WTC11 (cell line): ENCODE measurements around the gene RBM19. TPM values are rescaled to one million over a fixed set of nuclear protein-coding genes. Genes with fewer than 3 reads are reported as not detected.

ENCODE experiments used
- ATAC-seq: fragments of 200-7000 bp; cut with Tn5 transposase; 2 replicates; pipeline ENCODE4 v1.10.0; 2021; ENCODE audit warnings: mild to moderate bottlenecking, moderate library complexity
- CTCF ChIA-PET: fragments of 300-600 bp; sonication (Branson Sonifier 250); formaldehyde crosslinking; loops from one replicate; lab custom pipeline; 2021; ENCODE audit warnings: antibody characterized with exemption; lab: Charles Lee
- POLR2A ChIA-PET: fragments of 350-600 bp; sonication (Branson Sonifier 250); formaldehyde crosslinking; loops from one replicate; lab custom pipeline; 2021; ENCODE audit warnings: antibody characterized with exemption; lab: Charles Lee
- DNase-seq: peaks from one replicate; pipeline ENCODE4 v3.0.0; 2021; ENCODE audit warnings: low spot score
- H3K27ac Mint-ChIP-seq: 2 replicates; pipeline ENCODE4 v1.8.0; 2021; ENCODE audit warnings: mixed read lengths
- H3K27me3 Mint-ChIP-seq: 2 replicates; pipeline ENCODE4 v1.8.0; 2021; ENCODE audit warnings: low read depth, mild to moderate bottlenecking, moderate library complexity, mixed read lengths
- H3K36me3 Mint-ChIP-seq: 2 replicates; pipeline ENCODE4 v1.8.0; 2021; ENCODE audit warnings: mixed read lengths
- H3K4me1 Mint-ChIP-seq: 2 replicates; pipeline ENCODE4 v1.8.0; 2022; ENCODE audit warnings: mixed read lengths
- H3K4me3 Mint-ChIP-seq: 2 replicates; pipeline ENCODE4 v1.8.0; 2021; ENCODE audit warnings: mild to moderate bottlenecking, moderate library complexity, mixed read lengths
- H3K9me3 Mint-ChIP-seq: 2 replicates; pipeline ENCODE4 v1.8.0; 2021; ENCODE audit warnings: mixed read lengths
- AFF4 ChIP-seq: sonication (generic); formaldehyde crosslinking; IDR thresholded peaks from 2 replicates; pipeline ENCODE4 v1.8.1; 2023; ENCODE audit warnings: mild to moderate bottlenecking, missing genetic modification reagents, borderline replicate concordance
- CREM ChIP-seq: sonication (generic); formaldehyde crosslinking; IDR thresholded peaks from 2 replicates; pipeline ENCODE4 v1.8.1; 2022; ENCODE audit warnings: mild to moderate bottlenecking, missing genetic modification reagents, moderate library complexity
- E2F4 ChIP-seq: sonication (generic); formaldehyde crosslinking; IDR thresholded peaks from 2 replicates; pipeline ENCODE4 v1.8.1; 2022; ENCODE audit warnings: low read depth, mild to moderate bottlenecking, moderate library complexity, missing genetic modification reagents, borderline replicate concordance
- NFATC4 ChIP-seq: fragments of 250-450 bp; sonication (Bioruptor Pico); IDR thresholded peaks from 2 replicates; pipeline ENCODE4 v1.9.0; 2021; ENCODE audit warnings: mild to moderate bottlenecking
- SMAD3 ChIP-seq: sonication (generic); formaldehyde crosslinking; IDR thresholded peaks from 2 replicates; pipeline ENCODE4 v1.8.0; 2022; ENCODE audit warnings: missing genetic modification reagents, mild to moderate bottlenecking, borderline replicate concordance
- SOX15 ChIP-seq: fragments of 250-450 bp; sonication (Bioruptor Pico); IDR thresholded peaks from 2 replicates; pipeline ENCODE4 v1.9.0; 2021; ENCODE audit warnings: mild to moderate bottlenecking
- TEAD1 ChIP-seq: sonication (generic); formaldehyde crosslinking; IDR thresholded peaks from 2 replicates; pipeline ENCODE4 v1.8.0; 2022; ENCODE audit warnings: mild to moderate bottlenecking, missing genetic modification reagents
- TEAD4 ChIP-seq: sonication (generic); formaldehyde crosslinking; IDR thresholded peaks from 2 replicates; pipeline ENCODE4 v1.8.0; 2022; ENCODE audit warnings: mild to moderate bottlenecking, missing genetic modification reagents
- ZBTB21 ChIP-seq: sonication (generic); formaldehyde crosslinking; IDR thresholded peaks from 2 replicates; pipeline ENCODE4 v1.8.1; 2023; ENCODE audit warnings: mild to moderate bottlenecking, missing genetic modification reagents, borderline replicate concordance
- ZNF671 ChIP-seq: fragments of 250-450 bp; sonication (Bioruptor Pico); IDR thresholded peaks from 2 replicates; pipeline ENCODE4 v1.8.0; 2021; ENCODE audit warnings: mild to moderate bottlenecking
- total RNA-seq: library from RNA; stranded (reverse); gene quantifications from 3 replicates; pipeline ENCODE4 v1.2.3, GENCODE V29; 2021
- TF ChIP-seq, protein P1 (sequence below): sonication (generic); formaldehyde crosslinking; IDR thresholded peaks from 2 replicates; pipeline ENCODE4 v1.8.1; 2022; ENCODE audit warnings: mild to moderate bottlenecking, moderate library complexity, missing genetic modification reagents
- TF ChIP-seq, protein P2 (sequence below): sonication (generic); formaldehyde crosslinking; IDR thresholded peaks from 2 replicates; pipeline ENCODE4 v1.8.0; 2022; ENCODE audit warnings: mild to moderate bottlenecking, missing genetic modification reagents

The RBM19 gene
- total RNA-seq, 1 experiment from 2014 or later = 60.1 TPM

- ChIA-PET POLR2A (no interaction called here), CTCF (interaction anchor here (2.1 kb wide), 1 partner anchor 14 kb away, joined by 11 read pairs; no protein-coding TSS in a partner anchor)
- H3K27ac Mint-ChIP-seq = no peak overlapping the region
- ATAC-seq (no peak), DNase-seq (no peak)
- H3K9me3 Mint-ChIP-seq = no peaks in the 10 kb centered on the region
- TF ChIP-seq SMAD3 (CRISPR knock-in tag) (no peak), E2F4 (CRISPR knock-in tag) (no peak), ZNF671 (CRISPR knock-in tag) (no peak), ZBTB21 (CRISPR knock-in tag) (no peak), TEAD1 (CRISPR knock-in tag) (no peak), AFF4 (CRISPR knock-in tag) (no peak), TEAD4 (no peak), CREM (CRISPR knock-in tag) (no peak), NFATC4 (CRISPR knock-in tag) (no peak), SOX15 (CRISPR knock-in tag) (no peak)
- no peaks in the 10 kb centered on the region for H3K27me3 Mint-ChIP-seq
- peaks cover 52% of the 10 kb centered on the region for H3K36me3 Mint-ChIP-seq
- H3K4me1 Mint-ChIP-seq = no peaks in the 10 kb centered on the region
- H3K4me3 Mint-ChIP-seq = no peak overlapping the region
Observed at GRCh38 chr12:113941208-113941486, 25.0 kb downstream of the RBM19 start.

DNA sequence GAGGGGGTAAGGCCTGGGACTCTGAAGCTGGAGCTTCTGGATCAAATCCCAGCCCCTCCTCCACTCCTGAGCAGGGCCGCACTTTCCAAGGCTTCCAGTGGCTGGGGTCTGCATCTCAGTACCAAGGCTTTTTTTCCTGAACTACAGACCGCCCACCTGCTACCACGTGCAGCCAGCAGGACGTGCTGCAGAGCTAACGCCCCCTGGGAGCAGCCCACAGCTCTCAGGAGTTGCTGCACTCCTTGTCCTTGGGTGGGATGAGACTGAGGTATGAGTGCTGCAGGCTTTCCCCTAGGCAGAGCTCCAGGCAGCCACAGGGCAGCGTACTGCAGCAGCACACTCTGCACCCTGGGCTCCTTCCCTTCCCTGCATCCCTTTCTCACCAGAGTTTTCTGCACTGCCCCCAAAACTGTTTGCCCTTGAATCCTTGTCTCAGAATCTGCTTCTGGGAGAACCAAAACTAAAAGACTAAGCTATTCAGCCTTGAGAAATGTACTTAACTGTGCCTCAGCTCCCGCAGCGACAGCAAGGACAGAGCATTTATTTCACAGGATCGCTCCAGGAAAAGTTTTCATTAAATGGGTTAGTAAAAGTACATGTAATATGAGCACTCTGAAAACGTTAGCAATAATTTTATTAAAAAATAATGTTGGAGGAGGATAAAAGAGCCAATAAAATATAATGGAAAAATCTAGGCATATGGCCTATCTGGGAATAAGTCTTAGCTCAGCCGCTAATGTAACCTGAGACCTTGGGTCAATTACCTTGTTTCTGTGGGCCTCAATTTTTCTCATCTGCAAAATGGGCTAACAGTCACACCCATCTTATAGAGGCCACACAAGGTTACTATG, 25.5 kb downstream of the RBM19 start:
- no peaks in the 10 kb centered on the region for H3K9me3 Mint-ChIP-seq
- CTCF ChIA-PET = interaction anchor here (0.9 to 2.1 kb wide), 3 partner anchors 15 to 74 kb away, joined by 3 to 11 read pairs (median 3); no protein-coding TSS in a partner anchor

More for the DNA sequence above, 25.5 kb downstream of the RBM19 start:
- H3K4me3 Mint-ChIP-seq = no peak overlapping the region
- ATAC-seq (peak; percentile 91), DNase-seq (peak; percentile 34)
- H3K27ac Mint-ChIP-seq = no peak overlapping the region
- POLR2A ChIA-PET = no interaction called here
- TF ChIP-seq, protein P1, sequence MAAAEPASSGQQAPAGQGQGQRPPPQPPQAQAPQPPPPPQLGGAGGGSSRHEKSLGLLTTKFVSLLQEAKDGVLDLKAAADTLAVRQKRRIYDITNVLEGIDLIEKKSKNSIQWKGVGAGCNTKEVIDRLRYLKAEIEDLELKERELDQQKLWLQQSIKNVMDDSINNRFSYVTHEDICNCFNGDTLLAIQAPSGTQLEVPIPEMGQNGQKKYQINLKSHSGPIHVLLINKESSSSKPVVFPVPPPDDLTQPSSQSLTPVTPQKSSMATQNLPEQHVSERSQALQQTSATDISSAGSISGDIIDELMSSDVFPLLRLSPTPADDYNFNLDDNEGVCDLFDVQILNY (CRISPR knock-in tag) = no peak
- TF ChIP-seq, protein P2, sequence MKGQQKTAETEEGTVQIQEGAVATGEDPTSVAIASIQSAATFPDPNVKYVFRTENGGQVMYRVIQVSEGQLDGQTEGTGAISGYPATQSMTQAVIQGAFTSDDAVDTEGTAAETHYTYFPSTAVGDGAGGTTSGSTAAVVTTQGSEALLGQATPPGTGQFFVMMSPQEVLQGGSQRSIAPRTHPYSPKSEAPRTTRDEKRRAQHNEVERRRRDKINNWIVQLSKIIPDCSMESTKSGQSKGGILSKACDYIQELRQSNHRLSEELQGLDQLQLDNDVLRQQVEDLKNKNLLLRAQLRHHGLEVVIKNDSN (CRISPR knock-in tag) = 0 out of 2 replicates have a peak, but pooled peaks have one; percentile 35
- no peak for TF ChIP-seq SMAD3 (CRISPR knock-in tag)
- TF ChIP-seq AFF4 (CRISPR knock-in tag) = no peak
- TF ChIP-seq, all 79 proteins: peak for 1
- H3K27me3 Mint-ChIP-seq = no peaks in the 10 kb centered on the region
- H3K36me3 Mint-ChIP-seq = peaks cover 49% of the 10 kb centered on the region
- H3K4me1 Mint-ChIP-seq = no peaks in the 10 kb centered on the region
